ENCODE data around the gene KRT13. TPM values are rescaled to one million over a fixed set of nuclear protein-coding genes. Genes with fewer than 3 reads are reported as not detected.

Gene KRT13
- polyA plus RNA-seq, 1 donor from 2014 or later = not detected

GRCh38 chr17:41553176-41553575 lies 47.8 kb upstream of the KRT13 start:
- Histone ChIP-seq H3K9ac (ENCODE audit: low read length) (no peak overlapping the region), H3F3A (ENCODE audit: insufficient read depth, low read length, poor library complexity, severe bottlenecking) (no peaks in the 10 kb centered on the region), H3K36me3 (ENCODE audit: insufficient read depth, low read length) (no peaks in the 10 kb centered on the region), H3K9me2 (ENCODE audit: insufficient read depth, low read length) (no peaks in the 10 kb centered on the region), H4K20me1 (ENCODE audit: insufficient read depth) (no peaks in the 10 kb centered on the region), H3K27me3 (ENCODE audit: insufficient read depth, low read depth, low read length) (no peaks in the 10 kb centered on the region), H3K4me2 (ENCODE audit: low read length) (no peak overlapping the region), H2AFZ (ENCODE audit: low read depth, low read length) (no peak overlapping the region), H3K27ac (ENCODE audit: low read length) (no peak overlapping the region), H3K9me3 (ENCODE audit: low read length) (no peaks in the 10 kb centered on the region), H3K4me3 (ENCODE audit: low read length) (no peak overlapping the region), H3K79me2 (replicated peaks; ENCODE audit: insufficient read depth, low read length) (no peaks in the 10 kb centered on the region)
- TF ChIP-seq REST (IDR thresholded peaks at IDR 0.05; ENCODE audit: borderline replicate concordance) (no peak), POLR2AphosphoS5 (IDR thresholded peaks at IDR 0.05) (no peak), EP300 (conservative IDR thresholded peaks at IDR 0.05; ENCODE audit: poor library complexity, severe bottlenecking) (no peak), CTCF (IDR thresholded peaks at IDR 0.05; ENCODE audit: poor library complexity, severe bottlenecking) (no peak), EZH2 (IDR thresholded peaks at IDR 0.05; ENCODE audit: borderline replicate concordance, insufficient read depth, low read length, poor library complexity, severe bottlenecking) (no peak), SMC3 (conservative IDR thresholded peaks at IDR 0.05; ENCODE audit: poor library complexity) (no peak)

- TF ChIP-seq POLR2AphosphoS5 (IDR thresholded peaks at IDR 0.05) (no peak), SMC3 (conservative IDR thresholded peaks at IDR 0.05; ENCODE audit: poor library complexity) (no peak), EP300 (conservative IDR thresholded peaks at IDR 0.05; ENCODE audit: poor library complexity, severe bottlenecking) (no peak), TAF1 (IDR thresholded peaks at IDR 0.05; ENCODE audit: low read depth) (no peak), EZH2 (IDR thresholded peaks at IDR 0.05; ENCODE audit: borderline replicate concordance, insufficient read depth, low read length, poor library complexity, severe bottlenecking) (no peak), MXI1 (conservative IDR thresholded peaks at IDR 0.05; ENCODE audit: poor library complexity, severe bottlenecking) (no peak), REST (IDR thresholded peaks at IDR 0.05; ENCODE audit: borderline replicate concordance) (no peak), CTCF (IDR thresholded peaks at IDR 0.05; ENCODE audit: poor library complexity, severe bottlenecking) (no peak)
Observed at GRCh38 chr17:41552455-41552854, 47.0 kb upstream of the KRT13 start.

More at GRCh38 chr17:41552455-41552854, 47.0 kb upstream of the KRT13 start:
- H3K36me3 ChIP-seq (ENCODE audit: insufficient read depth, low read length) = no peaks in the 10 kb centered on the region
- no peaks in the 10 kb centered on the region for H3K9me3 ChIP-seq (ENCODE audit: low read length)
- H3K4me3 ChIP-seq (ENCODE audit: low read length) = no peak overlapping the region
- H3K9ac ChIP-seq (ENCODE audit: low read length) = no peak overlapping the region
- no peak overlapping the region for H3K4me2 ChIP-seq (ENCODE audit: low read length)
- H3K79me2 ChIP-seq (replicated peaks; ENCODE audit: insufficient read depth, low read length) = no peaks in the 10 kb centered on the region
- no peaks in the 10 kb centered on the region for H3K9me2 ChIP-seq (ENCODE audit: insufficient read depth, low read length)
- no peaks in the 10 kb centered on the region for H4K20me1 ChIP-seq (ENCODE audit: insufficient read depth)
- no peaks in the 10 kb centered on the region for H3K27me3 ChIP-seq (ENCODE audit: insufficient read depth, low read depth, low read length)
- H2AFZ ChIP-seq (ENCODE audit: low read depth, low read length) = no peak overlapping the region
- H3K27ac ChIP-seq (ENCODE audit: low read length) = no peak overlapping the region
- H3F3A ChIP-seq (ENCODE audit: insufficient read depth, low read length, poor library complexity, severe bottlenecking) = no peaks in the 10 kb centered on the region

Measured in neural cell (in vitro differentiated cells).